Keratinocyte (primary cell): Measurements from ENCODE around the gene VAT1. TPM values are rescaled to one million over a fixed set of nuclear protein-coding genes. Genes with fewer than 3 reads are reported as not detected.

ENCODE experiments used
- DNase-seq: peaks from one replicate; pipeline ENCODE4 v3.0.0-alpha.2; 2011; ENCODE audit warnings: low read depth, missing footprints, low spot score
- FAIRE-seq: peaks from 2 replicates; lab custom pipeline; 2011; peaks lifted over from hg19 to GRCh38; lab: Jason Lieb, UNC
- H2AFZ ChIP-seq: 2 replicates; pipeline ENCODE4 v1.6.0; 2012; ENCODE audit warnings: low read length, control low read depth, inconsistent platforms; ENCODE audit not compliant: control insufficient read depth
- H3K27ac ChIP-seq: 2 replicates; pipeline ENCODE4 v1.5.1; 2011; ENCODE audit warnings: low read length; ENCODE audit not compliant: control insufficient read depth, insufficient read depth
- H3K27me3 ChIP-seq: 3 replicates; pipeline ENCODE4 v1.6.0; 2011; ENCODE audit warnings: low read length; ENCODE audit not compliant: control insufficient read depth, insufficient read depth; ENCODE audit errors: extremely low read depth
- H3K36me3 ChIP-seq, 2 experiments: 2 replicates in 1 of 2; 3 replicates in 1 of 2; pipeline ENCODE4 v1.5.1; 2011; ENCODE audit warnings: low read length in 2 of 2, mild to moderate bottlenecking in 1 of 2; ENCODE audit not compliant: control insufficient read depth in 2 of 2, insufficient read depth in 2 of 2; ENCODE audit errors: extremely low read depth in 1 of 2
- H3K4me1 ChIP-seq: 3 replicates; pipeline ENCODE4 v1.5.1; 2011; ENCODE audit warnings: low read length; ENCODE audit not compliant: control insufficient read depth, insufficient read depth; ENCODE audit errors: extremely low read depth
- H3K4me2 ChIP-seq: 3 replicates; pipeline ENCODE4 v1.6.0; 2011; ENCODE audit warnings: low read depth, low read length; ENCODE audit not compliant: control insufficient read depth, insufficient read depth; ENCODE audit errors: extremely low read depth
- H3K4me3 ChIP-seq, 3 experiments: fragments of 200-600 bp in 1 of 3; sonication (generic) in 1 of 3; 2 replicates in 2 of 3; 3 replicates in 1 of 3; pipeline ENCODE4 v1.5.1; 2011 to 2016; ENCODE audit warnings: low read length in 3 of 3, mild to moderate bottlenecking in 3 of 3, control low read depth in 2 of 3, inconsistent platforms in 1 of 3, low read depth in 1 of 3, mixed read lengths in 1 of 3, mixed run types in 1 of 3, moderate library complexity in 1 of 3; ENCODE audit not compliant: control insufficient read depth in 2 of 3, insufficient read depth in 2 of 3; ENCODE audit errors: extremely low read depth in 1 of 3
- H3K79me2 ChIP-seq: 2 replicates; pipeline ENCODE4 v1.6.0; 2012; ENCODE audit warnings: low read length; ENCODE audit not compliant: control insufficient read depth, insufficient read depth
- H3K9ac ChIP-seq: 3 replicates; pipeline ENCODE4 v1.6.0; 2011; ENCODE audit warnings: low read length; ENCODE audit not compliant: control insufficient read depth, insufficient read depth; ENCODE audit errors: extremely low read depth
- H3K9me1 ChIP-seq: 3 replicates; pipeline ENCODE4 v1.6.0; 2011; ENCODE audit warnings: low read length; ENCODE audit not compliant: control insufficient read depth, insufficient read depth; ENCODE audit errors: extremely low read depth
- H3K9me3 ChIP-seq: 2 replicates; pipeline ENCODE4 v1.5.1; 2012; ENCODE audit warnings: low read depth, low read length; ENCODE audit not compliant: control insufficient read depth
- H4K20me1 ChIP-seq: 3 replicates; pipeline ENCODE4 v1.6.0; 2011; ENCODE audit warnings: low read length; ENCODE audit not compliant: control insufficient read depth, insufficient read depth; ENCODE audit errors: extremely low read depth
- CTCF ChIP-seq, 3 experiments: IDR thresholded peaks in 1 of 3; conservative IDR thresholded peaks in 1 of 3; optimal IDR thresholded peaks in 1 of 3; 2 replicates in 2 of 3; 3 replicates in 1 of 3; pipeline versions ENCODE3 to v1.5.1; 2011; ENCODE audit warnings: low read length in 3 of 3, mild to moderate bottlenecking in 3 of 3, moderate library complexity in 2 of 3, control low read depth in 1 of 3, inconsistent platforms in 1 of 3; ENCODE audit not compliant: insufficient read depth in 2 of 3; ENCODE audit errors: extremely low read depth in 1 of 3
- EZH2 ChIP-seq: IDR thresholded peaks from one replicate; pipeline ENCODE4 v1.6.1; 2012; ENCODE audit warnings: inconsistent platforms, mild to moderate bottlenecking, low read length, moderate library complexity
- dilution Hi-C: fragments of 300-500 bp; cut with MboI; formaldehyde crosslinking; loops from one replicate; pipeline ENCODE4 v1.7.0; 2020; ENCODE audit warnings: low sequenced_read_pairs; ENCODE audit not compliant: extremely low pct_ligation_motif_present
- polyA plus RNA-seq, 5 experiments: library from polyadenylated mRNA; depleted of rRNA in 3 of 5; stranded (reverse) in 3 of 5; stranded (forward) in 1 of 5; unstranded in 1 of 5; fragments of >200 nt; gene quantifications; 1 replicate in 1 of 5; 2 replicates in 3 of 5; 3 replicates in 1 of 5; pipeline versions ENCODE4 v1.2.1 to v1.2.3, GENCODE V29; 2011 to 2012; ENCODE audit warnings: missing spikeins in 2 of 5, low read depth in 1 of 5, low replicate concordance in 1 of 5

Gene VAT1
- polyA plus RNA-seq, 1 donor (not counting 4 experiments of a cell fraction or from before 2014, with no cell fraction given): 151 TPM

- Histone ChIP-seq H2AFZ (no peak overlapping the region), H3K4me1 (no peaks in the 10 kb centered on the region), H4K20me1 (no peaks in the 10 kb centered on the region), H3K9me1 (no peaks in the 10 kb centered on the region), H3K27me3 (peaks cover 12% of the 10 kb centered on the region), H3K79me2 (no peaks in the 10 kb centered on the region), H3K27ac (no peak overlapping the region), H3K9me3 (no peaks in the 10 kb centered on the region), H3K4me3 (no peak overlapping the region), H3K9ac (no peak overlapping the region), H3K4me2 (no peak overlapping the region), H3K36me3 (no peaks in the 10 kb centered on the region)
- DNase-seq (no peak), FAIRE-seq (no peak)
- dilution Hi-C loops: no loop called here
- TF ChIP-seq CTCF (optimal IDR thresholded peaks at IDR 0.05 in 1 of 3, IDR thresholded peaks at IDR 0.05 in 1 of 3, conservative IDR thresholded peaks at IDR 0.05 in 1 of 3; ENCODE audit: extremely low read depth in 1 of 3, insufficient read depth in 2 of 3, low read length in 3 of 3) (no peak), EZH2 (no peak)
These were observed 8.1 kb upstream of the VAT1 start for GRCh38 chr17:43030137-43030767.

GRCh38 chr17:43028221-43028861, 6.2 kb upstream of the VAT1 start:
- no peak for TF ChIP-seq CTCF (optimal IDR thresholded peaks at IDR 0.05 in 1 of 3, IDR thresholded peaks at IDR 0.05 in 1 of 3, conservative IDR thresholded peaks at IDR 0.05 in 1 of 3; ENCODE audit: extremely low read depth in 1 of 3, insufficient read depth in 2 of 3, low read length in 3 of 3)
- no peak for TF ChIP-seq EZH2
- Histone ChIP-seq H3K9me1 (no peaks in the 10 kb centered on the region), H3K4me1 (peaks cover 3% of the 10 kb centered on the region), H3K4me3 (no peak overlapping the region), H3K9ac (no peak overlapping the region), H3K9me3 (no peaks in the 10 kb centered on the region), H4K20me1 (no peaks in the 10 kb centered on the region), H2AFZ (no peak overlapping the region), H3K79me2 (no peaks in the 10 kb centered on the region), H3K27me3 (peaks cover 17% of the 10 kb centered on the region), H3K36me3 (no peaks in the 10 kb centered on the region), H3K27ac (no peak overlapping the region), H3K4me2 (no peak overlapping the region)
- DNase-seq: no peak
- FAIRE-seq: no peak
- dilution Hi-C loops: no loop called here
